OCI-M2 (cell line): ENCODE measurements around the gene SLC35E2B.

Source experiments
- DNase-seq: peaks from one replicate; lab custom pipeline; 2025; ENCODE audit not compliant: unreplicated experiment; lab: John Stamatoyannopoulos, UW

SLC35E2B gene

GRCh38 chr1:1626207-1627141 is 66.1 kb downstream of the SLC35E2B start:
- no peak for DNase-seq

- no peak for DNase-seq
These were observed 66.8 kb downstream of the SLC35E2B start for GRCh38 chr1:1625824-1626206.

DNA sequence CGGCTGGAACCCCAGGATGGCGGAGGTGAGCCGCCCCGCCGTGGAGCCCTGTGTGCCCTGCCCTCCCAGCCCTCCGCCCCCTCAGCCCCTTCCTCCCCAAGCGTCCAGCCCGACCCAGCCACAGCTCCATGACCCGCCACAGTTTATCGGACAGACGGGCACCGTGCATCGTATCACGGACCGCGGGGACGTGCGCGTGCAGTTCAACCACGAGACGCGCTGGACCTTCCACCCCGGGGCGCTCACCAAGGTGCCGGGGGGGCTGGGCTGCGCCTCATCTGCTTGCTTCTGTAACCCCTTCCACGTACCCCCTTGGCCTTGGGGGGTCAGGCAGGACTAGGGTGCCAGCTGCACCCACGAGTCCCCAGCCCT is 67.2 kb downstream of the SLC35E2B start:
- DNase-seq: no peak

GRCh38 chr1:1624443-1625403 is 67.9 kb downstream of the SLC35E2B start:
- no peak for DNase-seq

DNA sequence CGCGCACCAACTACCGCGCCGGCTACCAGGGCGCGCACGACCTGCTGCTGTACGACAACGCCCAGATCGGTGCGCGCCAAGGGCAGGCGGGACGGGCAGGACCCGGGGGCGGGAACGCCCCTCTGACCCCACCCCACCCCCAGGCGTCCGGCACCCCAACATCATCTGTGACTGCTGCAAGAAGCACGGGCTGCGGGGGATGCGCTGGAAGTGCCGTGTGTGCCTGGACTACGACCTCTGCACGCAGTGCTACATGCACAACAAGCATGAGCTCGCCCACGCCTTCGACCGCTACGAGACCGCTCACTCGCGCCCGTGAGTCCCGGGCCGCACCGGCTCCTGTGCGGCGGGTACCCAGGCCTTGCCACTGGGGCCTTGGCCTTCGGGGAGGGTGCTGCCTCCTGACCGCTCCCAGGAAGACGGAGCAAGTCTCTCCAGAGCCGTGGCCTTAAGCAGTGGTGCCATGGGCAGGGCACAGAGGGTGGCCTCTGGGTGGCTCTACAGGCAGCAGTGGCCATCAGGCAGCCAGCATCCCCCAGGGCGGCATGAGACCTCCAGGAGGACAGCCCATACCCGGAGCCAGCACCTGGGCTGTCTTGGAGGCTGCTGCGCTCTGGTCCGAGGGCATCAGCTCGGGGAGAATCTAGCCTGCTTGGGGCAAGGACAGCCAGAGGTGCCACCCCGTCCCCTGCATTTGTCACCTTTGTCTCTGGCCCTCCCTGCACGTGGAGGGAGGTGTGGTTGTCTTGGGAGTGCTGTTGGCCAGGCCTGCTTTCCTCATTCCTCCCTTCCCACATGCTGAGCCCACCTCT is 68.8 kb downstream of the SLC35E2B start:
- DNase-seq: no peak

DNA sequence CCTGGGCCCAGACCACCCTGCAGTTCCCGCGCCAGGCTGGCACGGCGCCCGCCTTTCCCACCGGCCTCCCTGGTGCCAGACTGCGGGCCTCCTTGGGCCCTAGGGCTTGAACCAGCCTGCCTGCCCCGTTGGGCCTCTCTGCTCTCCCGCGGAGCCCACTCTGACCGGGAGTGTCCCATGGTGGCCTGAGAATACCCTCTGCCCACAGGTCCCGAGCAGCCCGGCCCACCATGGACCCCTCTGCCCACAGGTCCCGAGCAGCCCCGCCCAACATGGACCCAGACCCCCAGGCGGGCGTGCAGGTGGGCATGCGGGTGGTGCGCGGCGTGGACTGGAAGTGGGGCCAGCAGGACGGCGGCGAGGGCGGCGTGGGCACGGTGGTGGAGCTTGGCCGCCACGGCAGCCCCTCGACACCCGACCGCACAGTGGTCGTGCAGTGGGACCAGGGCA is 69.4 kb downstream of the SLC35E2B start:
- DNase-seq: no peak

DNA sequence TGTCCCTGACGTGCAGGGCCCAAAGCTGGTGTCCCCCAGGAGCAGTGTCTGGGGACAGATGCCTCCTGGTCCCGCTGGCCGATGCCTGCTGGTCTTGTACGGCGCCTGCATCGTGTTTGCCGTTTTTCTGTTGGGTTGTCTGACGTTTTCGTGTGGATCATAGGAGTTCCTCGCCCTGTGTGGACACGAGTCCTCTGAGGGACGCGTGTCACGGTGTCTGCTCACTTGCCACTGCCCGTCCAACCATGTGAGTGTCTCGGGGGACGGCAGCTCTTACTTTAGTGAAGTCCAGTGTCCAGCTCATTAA is 69.9 kb downstream of the SLC35E2B start:
- no peak for DNase-seq

DNA sequence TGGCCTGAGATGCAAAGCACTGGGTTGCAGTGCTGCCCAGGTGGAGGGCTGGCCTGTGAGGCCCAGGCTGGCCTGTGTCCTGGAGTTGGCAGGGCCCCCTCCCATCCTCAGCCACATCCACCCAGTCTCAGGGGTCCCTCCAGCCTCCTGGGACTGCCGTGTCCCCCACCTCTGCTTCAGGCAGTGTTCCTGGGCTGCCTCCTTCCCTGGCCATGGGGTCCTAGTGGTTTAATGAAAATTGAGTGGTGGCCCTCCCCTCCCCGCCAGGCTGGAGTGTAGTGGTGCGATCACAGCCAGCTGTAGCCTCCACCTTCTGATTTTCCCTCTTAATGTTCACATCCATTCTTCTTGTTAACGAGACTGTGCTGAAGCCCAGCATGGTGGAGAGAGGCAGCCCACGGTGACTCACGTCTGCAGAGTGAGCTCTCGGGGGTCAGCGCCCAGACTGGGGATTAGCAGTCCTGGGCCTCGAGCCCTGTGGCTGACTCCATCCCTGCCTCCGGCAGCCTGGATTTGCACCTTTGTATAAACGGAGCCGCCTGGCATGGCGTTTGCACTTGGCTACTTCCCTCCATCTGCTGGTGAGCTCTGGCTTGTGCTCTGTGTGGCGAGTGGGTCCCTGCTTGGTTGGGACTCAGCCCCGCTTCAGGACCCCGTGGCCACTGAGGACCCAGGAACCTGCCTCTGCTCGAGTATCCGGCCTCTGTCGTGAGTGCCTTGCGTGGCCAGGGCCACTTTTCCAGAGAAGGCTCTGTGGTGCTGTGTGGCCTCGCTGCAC is 70.4 kb downstream of the SLC35E2B start:
- DNase-seq: no peak

- DNase-seq: no peak
These were observed 71.2 kb downstream of the SLC35E2B start for GRCh38 chr1:1621173-1622009.

DNA sequence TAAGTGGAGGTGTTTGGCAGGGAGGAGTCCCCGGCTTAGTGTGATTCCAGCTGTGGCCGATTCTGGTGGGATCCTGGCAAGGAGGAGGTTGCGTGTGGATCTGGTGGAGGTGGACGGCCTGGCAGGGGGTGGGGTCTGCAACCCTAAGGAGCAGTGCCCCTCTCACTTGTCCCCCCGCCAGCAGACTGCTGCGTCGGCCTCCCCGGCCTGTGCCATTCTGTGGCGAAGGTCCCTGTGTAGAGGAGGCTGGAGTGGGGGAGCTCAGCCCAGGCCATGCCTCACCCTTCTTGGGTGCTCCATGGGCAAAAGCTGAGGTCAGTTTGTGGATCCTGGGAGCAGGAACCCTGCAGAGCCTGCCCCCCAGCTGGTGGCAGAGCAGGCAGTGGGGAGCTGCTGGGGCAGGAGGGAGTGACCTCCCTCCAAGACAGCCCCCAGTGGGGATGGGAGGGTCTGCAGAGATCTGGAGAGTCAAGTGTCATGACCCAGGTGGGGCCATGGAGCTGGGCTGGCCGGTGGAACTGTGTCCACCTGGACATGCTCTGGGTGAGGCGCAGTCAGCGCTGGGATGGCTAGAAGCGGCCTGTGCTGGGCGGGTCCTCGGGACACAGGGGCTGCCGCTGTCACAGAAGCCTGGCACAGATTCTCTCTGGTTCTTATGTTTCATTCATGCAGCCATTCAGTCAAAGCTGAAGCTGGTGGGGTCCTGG is 72.0 kb downstream of the SLC35E2B start:
- DNase-seq: no peak

DNA sequence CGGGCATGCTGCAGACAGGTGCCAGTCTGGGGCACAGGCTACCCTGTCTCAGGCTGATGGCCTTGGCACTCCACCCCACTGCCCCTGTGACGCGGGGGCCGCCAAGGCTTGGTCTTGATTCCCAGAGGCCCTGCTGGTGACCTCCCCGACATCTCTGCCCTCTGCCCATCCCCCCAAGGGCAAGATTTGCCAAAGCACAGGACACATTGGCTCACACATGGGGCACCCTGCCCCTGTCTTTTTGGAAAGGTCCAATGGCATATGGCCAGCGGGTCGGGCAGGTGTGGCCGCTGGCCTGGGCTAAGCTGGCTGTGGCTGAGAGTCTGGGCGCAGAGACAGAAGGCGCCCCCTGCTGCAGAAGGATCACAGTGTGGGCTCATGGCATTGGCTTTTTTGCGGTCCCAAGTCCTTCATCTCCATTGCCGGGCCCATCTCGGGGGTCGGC is 72.7 kb downstream of the SLC35E2B start:
- DNase-seq: no peak

DNA sequence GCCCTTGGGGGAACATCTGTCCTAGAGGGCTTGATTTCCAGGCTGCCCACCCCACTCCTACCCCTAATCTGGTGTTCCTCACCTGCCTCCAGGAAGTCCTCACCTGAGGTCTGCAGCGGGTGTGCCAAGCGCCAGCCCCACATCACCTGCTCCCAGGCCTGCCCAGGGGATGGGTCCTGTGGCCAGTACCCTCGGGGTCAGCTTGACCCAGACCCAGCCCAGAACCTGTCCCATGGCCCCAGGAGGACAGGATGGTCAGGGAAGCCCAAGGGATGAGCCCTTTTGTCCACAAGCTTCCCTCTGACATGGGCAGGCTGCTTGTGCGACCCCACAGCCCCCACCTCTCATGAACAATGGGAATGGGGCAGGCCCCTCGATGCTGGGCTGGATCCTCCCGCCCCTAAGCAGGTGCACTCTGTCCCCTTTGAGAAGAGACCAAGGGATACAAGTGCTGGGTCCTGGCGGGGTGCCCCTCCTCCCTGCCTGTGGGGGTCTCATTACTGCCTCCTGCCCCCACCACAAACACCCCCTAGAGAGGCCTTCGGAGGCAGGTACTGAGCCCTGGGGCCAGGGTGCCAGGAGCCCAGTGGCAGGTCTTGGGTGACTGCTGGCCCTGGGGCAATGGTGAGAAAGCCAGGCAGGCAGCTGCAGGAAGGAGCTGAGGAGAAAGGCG is 74.1 kb downstream of the SLC35E2B start:
- no peak for DNase-seq

GRCh38 chr1:1617925-1618324 is 74.7 kb downstream of the SLC35E2B start:
- no peak for DNase-seq

- no peak for DNase-seq
These were observed 75.1 kb downstream of the SLC35E2B start for GRCh38 chr1:1617516-1617915.

- no peak for DNase-seq
These were observed 75.8 kb downstream of the SLC35E2B start for GRCh38 chr1:1616838-1617237.

DNA sequence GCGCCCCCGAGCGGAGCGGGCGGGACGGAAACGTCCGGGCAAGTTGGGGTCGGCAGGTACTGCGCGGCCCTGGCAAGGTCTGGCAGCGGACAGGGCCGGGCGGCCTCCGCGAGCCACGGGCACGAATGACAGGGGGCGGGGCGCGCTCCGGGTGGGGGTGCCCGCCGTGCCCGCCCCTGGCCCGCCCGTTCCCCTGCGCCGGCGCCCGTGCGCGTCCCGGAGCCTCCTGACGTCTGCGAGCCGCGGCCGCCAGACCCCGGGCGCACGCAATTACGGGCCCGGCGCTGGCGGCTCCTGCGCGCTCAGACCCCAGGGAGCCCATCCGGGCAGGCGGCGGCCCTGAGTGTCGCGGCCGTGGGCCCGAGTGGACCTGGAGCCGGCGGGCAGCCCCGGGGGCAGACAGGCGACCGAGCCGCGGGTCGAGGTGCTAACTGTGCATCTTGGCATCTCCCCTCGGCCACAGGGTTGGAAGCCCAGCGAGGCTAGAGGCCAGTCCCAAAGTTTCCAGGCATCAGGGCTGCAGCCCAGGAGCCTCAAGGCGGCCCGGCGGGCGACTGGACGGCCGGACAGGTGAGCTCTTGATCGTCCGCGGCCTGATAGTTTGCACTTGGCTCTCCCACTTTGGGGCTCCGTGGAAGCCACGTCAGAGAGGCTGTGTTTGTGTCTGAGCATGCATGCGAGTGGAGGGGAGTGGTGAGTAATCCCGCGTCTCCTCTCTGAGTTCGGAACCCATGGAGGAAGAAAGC is 76.4 kb downstream of the SLC35E2B start:
- no peak for DNase-seq

GRCh38 chr1:1615256-1616044 is 77.1 kb downstream of the SLC35E2B start, which contains the start of gene MIB2:
TSS of gene MIB2 (plus strand) at chr1:1615500. CDS start at chr1:1623453, 7,953 bp downstream.
- DNase-seq: peak; percentile 76
